ENCODE data around the gene SLC33A1. TPM values are rescaled to one million over a fixed set of nuclear protein-coding genes. Genes with fewer than 3 reads are reported as not detected.
"Not testable (repeated sequence)": the region's sequence is repeated elsewhere in the genome, so short reads cannot be mapped to it uniquely, and the experiment has no call there.

The SLC33A1 gene
- total RNA-seq, 1 donor from 2014 or later, result 36.5 TPM

- ATAC-seq (no peak), DNase-seq (no peak)
- H3K36me3 ChIP-seq, result no peaks in the 10 kb centered on the region
- no peak overlapping the region for H3K4me3 ChIP-seq
- H3K4me1 ChIP-seq, result no peaks in the 10 kb centered on the region
- intact Hi-C loops (cut with DNase I), result no loop called here
- peak; percentile 21 for TF ChIP-seq CTCF (IDR thresholded peaks at IDR 0.05)
- no peaks in the 10 kb centered on the region for H3K27me3 ChIP-seq
- H3K27ac ChIP-seq, result no peak overlapping the region
- no peaks in the 10 kb centered on the region for H3K9me3 ChIP-seq
Observed at GRCh38 chr3:155859859-155860258, 5.6 kb upstream of the SLC33A1 start.

GRCh38 chr3:155853214-155854140, 750 bp downstream of the SLC33A1 start:
- DNase-seq (peak; percentile 73), ATAC-seq (peak; percentile 0)
- H3K9me3 ChIP-seq, result no peaks in the 10 kb centered on the region
- intact Hi-C loops (cut with DNase I), result no loop called here
- peak overlapping the region; percentile 98 for H3K4me3 ChIP-seq
- H3K27me3 ChIP-seq, result no peaks in the 10 kb centered on the region
- TF ChIP-seq CTCF (IDR thresholded peaks at IDR 0.05), result peak; percentile 8
- peaks cover under 1% of the 10 kb centered on the region for H3K36me3 ChIP-seq
- H3K4me1 ChIP-seq, result peaks cover 34% of the 10 kb centered on the region
- H3K27ac ChIP-seq, result peak overlapping the region; percentile 92

- ATAC-seq, result no peak
- intact Hi-C loops (cut with DNase I), result no loop called here
- peaks cover 41% of the 10 kb centered on the region for H3K4me1 ChIP-seq
- no peaks in the 10 kb centered on the region for H3K27me3 ChIP-seq
- TF ChIP-seq CTCF (IDR thresholded peaks at IDR 0.05), result no peak
- DNase-seq, result no peak
- H3K27ac ChIP-seq, result no peak overlapping the region
- H3K4me3 ChIP-seq, result peak overlapping the region; percentile 98
- no peaks in the 10 kb centered on the region for H3K9me3 ChIP-seq
- peaks cover 6% of the 10 kb centered on the region for H3K36me3 ChIP-seq
Observed at GRCh38 chr3:155852341-155852740, 1.9 kb downstream of the SLC33A1 start.

- H3K27me3 ChIP-seq; ATAC-seq; intact Hi-C loops (cut with DNase I); H3K4me3 ChIP-seq; DNase-seq; H3K27ac ChIP-seq; H3K9me3 ChIP-seq: not testable (repeated sequence)
- Histone ChIP-seq H3K4me1 (peaks cover 47% of the 10 kb centered on the region), H3K36me3 (peaks cover 10% of the 10 kb centered on the region)
Observed at GRCh38 chr3:155849404-155849803, 4.8 kb downstream of the SLC33A1 start.

GRCh38 chr3:155847993-155848392, 6.2 kb downstream of the SLC33A1 start:
- ATAC-seq, result no peak

More at GRCh38 chr3:155847993-155848392, 6.2 kb downstream of the SLC33A1 start:
- peaks cover 54% of the 10 kb centered on the region for H3K4me1 ChIP-seq
- no peak for TF ChIP-seq CTCF (IDR thresholded peaks at IDR 0.05)
- intact Hi-C loops (cut with DNase I), result no loop called here
- H3K27me3 ChIP-seq, result no peaks in the 10 kb centered on the region
- H3K27ac ChIP-seq, result no peak overlapping the region
- no peak overlapping the region for H3K4me3 ChIP-seq
- no peaks in the 10 kb centered on the region for H3K9me3 ChIP-seq
- H3K36me3 ChIP-seq, result peaks cover 10% of the 10 kb centered on the region
- no peak for DNase-seq
